Natural killer cell (primary cell): ENCODE results near the gene SYT10. TPM values are rescaled to one million over a fixed set of nuclear protein-coding genes. Genes with fewer than 3 reads are reported as not detected.

Source experiments
- ATAC-seq, 3 donors: fragments of 150-1000 bp in 2 of 3; fragments of 200-7000 bp in 1 of 3; cut with Tn5 transposase; 1 replicate in 1 of 3; 2 replicates in 2 of 3; pipeline ENCODE4 v1.10.0; 2021; ENCODE audit warnings: mild to moderate bottlenecking in 2 of 3, moderate library complexity in 2 of 3
- DNase-seq, 2 donors: peaks; one replicate each; pipeline versions ENCODE4 v3.0.0 to v3.0.0-alpha.2; 2013 to 2021; ENCODE audit warnings: mixed read lengths in 1 of 2
- H3K27ac ChIP-seq: one replicate; pipeline ENCODE4 v1.5.1; 2013; ENCODE audit warnings: mild to moderate bottlenecking, low read length
- H3K27me3 ChIP-seq: one replicate; pipeline ENCODE4 v1.6.1; 2013; ENCODE audit warnings: low read length; ENCODE audit not compliant: control insufficient read depth, insufficient read depth
- H3K36me3 ChIP-seq: one replicate; pipeline ENCODE4 v1.6.1; 2013; ENCODE audit warnings: low read length; ENCODE audit not compliant: control insufficient read depth, insufficient read depth
- H3K4me1 ChIP-seq: one replicate; pipeline ENCODE4 v1.6.1; 2013; ENCODE audit warnings: low read length; ENCODE audit not compliant: control insufficient read depth, insufficient read depth
- H3K4me3 ChIP-seq: one replicate; pipeline ENCODE4 v1.5.1; 2013; ENCODE audit warnings: low read length
- H3K9me3 ChIP-seq: one replicate; pipeline ENCODE4 v1.6.1; 2013; ENCODE audit warnings: low read length; ENCODE audit not compliant: control insufficient read depth, insufficient read depth
- H3K27ac Mint-ChIP-seq, 2 donors: one replicate each; pipeline ENCODE4 v1.8.0; 2022; ENCODE audit warnings: mild to moderate bottlenecking in 2 of 2, mixed read lengths in 2 of 2, moderate library complexity in 1 of 2
- H3K27me3 Mint-ChIP-seq, 2 donors: one replicate each; pipeline ENCODE4 v1.8.0; 2022; ENCODE audit warnings: low read depth in 2 of 2, mixed read lengths in 2 of 2
- H3K36me3 Mint-ChIP-seq: one replicate; pipeline ENCODE4 v1.8.0; 2022; ENCODE audit warnings: mixed read lengths
- H3K4me1 Mint-ChIP-seq, 2 donors: one replicate each; pipeline ENCODE4 v1.8.0; 2022; ENCODE audit warnings: mixed read lengths in 2 of 2
- H3K4me3 Mint-ChIP-seq: one replicate; pipeline ENCODE4 v1.8.0; 2022; ENCODE audit warnings: mild to moderate bottlenecking, moderate library complexity, mixed read lengths
- H3K9me3 Mint-ChIP-seq, 2 donors: one replicate each; pipeline ENCODE4 v1.8.0; 2022; ENCODE audit warnings: mixed read lengths in 2 of 2
- WGBS: methylation state at CpG from one replicate; pipeline ENCODE4 v1.1.7; 2013; ENCODE audit warnings: missing lambda C conversion rate; ENCODE audit not compliant: insufficient coverage; 5-methylcytosine and 5-hydroxymethylcytosine counted together
- intact Hi-C: fragments of 100-400 bp; cut with micrococcal nuclease; formaldehyde crosslinking; loops from one replicate; pipeline ENCODE4 v1.14.2; 2022
- total RNA-seq, 4 donors: library from RNA; stranded (reverse); fragments of 120-200 nt in 1 of 4; gene quantifications; one replicate each; pipeline versions ENCODE4 v1.2.3 to v1.2.4, GENCODE V29; 2013 to 2022
- TF ChIP-seq, protein P1 (sequence below): fragments of 200-600 bp; IDR thresholded peaks from one replicate; pipeline ENCODE4 v1.8.0; 2022; ENCODE audit warnings: antibody characterized with exemption

The SYT10 gene
- total RNA-seq, 3 donors from 2014 or later (not counting 1 experiment from before 2014, with no cell fraction given) = not detected

DNA sequence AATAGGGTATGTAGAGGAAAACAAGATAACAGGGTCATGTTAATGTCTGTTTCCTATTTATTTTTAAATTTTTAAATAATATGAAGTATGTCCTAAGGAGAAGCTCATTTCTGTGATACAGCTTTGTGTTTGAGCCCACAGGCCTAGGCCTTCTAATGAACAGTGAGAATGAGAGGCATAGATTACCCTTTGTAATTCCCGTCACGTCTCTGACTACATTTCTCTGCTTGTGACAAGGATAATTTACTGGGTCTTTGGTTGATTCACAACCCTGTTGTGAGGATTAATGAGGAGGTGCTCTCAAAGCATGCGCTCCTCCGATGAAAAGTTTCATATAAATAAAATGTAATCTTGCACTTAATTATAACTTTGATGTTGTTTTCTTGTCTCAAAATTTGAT is 56.1 kb downstream of the SYT10 start:
- Mint-ChIP-seq H3K9me3 (peaks cover 5 to 7% of the 10 kb centered on the region in 2 donors), H3K27ac (no peak overlapping the region), H3K4me1 (no peaks in the 10 kb centered on the region), H3K36me3 (no peaks in the 10 kb centered on the region), H3K4me3 (no peak overlapping the region), H3K27me3 (no peaks in the 10 kb centered on the region)
- Histone ChIP-seq H3K4me3 (no peak overlapping the region), H3K9me3 (no peaks in the 10 kb centered on the region), H3K27me3 (no peaks in the 10 kb centered on the region), H3K27ac (no peak overlapping the region), H3K36me3 (no peaks in the 10 kb centered on the region), H3K4me1 (no peaks in the 10 kb centered on the region)
- DNase-seq (no peak), ATAC-seq (no peak)
- 80% methylated on average over 3 of the region's 4 CpGs for WGBS
- TF ChIP-seq, protein P1, sequence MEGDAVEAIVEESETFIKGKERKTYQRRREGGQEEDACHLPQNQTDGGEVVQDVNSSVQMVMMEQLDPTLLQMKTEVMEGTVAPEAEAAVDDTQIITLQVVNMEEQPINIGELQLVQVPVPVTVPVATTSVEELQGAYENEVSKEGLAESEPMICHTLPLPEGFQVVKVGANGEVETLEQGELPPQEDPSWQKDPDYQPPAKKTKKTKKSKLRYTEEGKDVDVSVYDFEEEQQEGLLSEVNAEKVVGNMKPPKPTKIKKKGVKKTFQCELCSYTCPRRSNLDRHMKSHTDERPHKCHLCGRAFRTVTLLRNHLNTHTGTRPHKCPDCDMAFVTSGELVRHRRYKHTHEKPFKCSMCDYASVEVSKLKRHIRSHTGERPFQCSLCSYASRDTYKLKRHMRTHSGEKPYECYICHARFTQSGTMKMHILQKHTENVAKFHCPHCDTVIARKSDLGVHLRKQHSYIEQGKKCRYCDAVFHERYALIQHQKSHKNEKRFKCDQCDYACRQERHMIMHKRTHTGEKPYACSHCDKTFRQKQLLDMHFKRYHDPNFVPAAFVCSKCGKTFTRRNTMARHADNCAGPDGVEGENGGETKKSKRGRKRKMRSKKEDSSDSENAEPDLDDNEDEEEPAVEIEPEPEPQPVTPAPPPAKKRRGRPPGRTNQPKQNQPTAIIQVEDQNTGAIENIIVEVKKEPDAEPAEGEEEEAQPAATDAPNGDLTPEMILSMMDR = no peak
- intact Hi-C loops = no loop called here

DNA sequence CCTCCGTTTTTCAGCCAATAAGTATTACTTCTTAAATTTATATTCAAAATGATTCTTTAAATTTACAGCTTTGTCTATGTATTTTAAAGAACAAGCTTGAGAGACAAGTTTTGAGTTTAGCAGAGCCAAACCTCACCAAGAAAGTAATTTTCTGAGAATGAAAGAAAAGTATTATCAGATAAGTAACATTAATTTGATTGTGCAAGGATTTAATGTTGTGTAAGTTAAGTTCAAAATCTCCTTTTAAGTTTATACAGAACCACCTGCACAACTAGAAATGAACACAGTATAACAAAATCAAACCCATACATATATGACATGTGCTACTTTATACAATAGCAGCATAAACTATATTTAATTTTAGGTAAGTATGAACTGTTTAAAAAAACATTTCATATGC is 63.5 kb downstream of the SYT10 start:
- no peaks in the 10 kb centered on the region for H3K4me1 ChIP-seq
- ATAC-seq (no peak), DNase-seq (no peak)
- WGBS = 40% methylated on average over 1 of the region's 1 CpG
- Mint-ChIP-seq H3K36me3 (no peaks in the 10 kb centered on the region), H3K9me3 (no peaks in the 10 kb centered on the region), H3K27me3 (no peaks in the 10 kb centered on the region), H3K27ac (no peak overlapping the region), H3K4me1 (no peaks in the 10 kb centered on the region), H3K4me3 (no peak overlapping the region)
- intact Hi-C loops = no loop called here
- H3K27ac ChIP-seq = no peak overlapping the region
- TF ChIP-seq, protein P1 = no peak
- no peaks in the 10 kb centered on the region for H3K36me3 ChIP-seq
- H3K27me3 ChIP-seq = no peaks in the 10 kb centered on the region
- no peak overlapping the region for H3K4me3 ChIP-seq
- H3K9me3 ChIP-seq = no peaks in the 10 kb centered on the region

DNA sequence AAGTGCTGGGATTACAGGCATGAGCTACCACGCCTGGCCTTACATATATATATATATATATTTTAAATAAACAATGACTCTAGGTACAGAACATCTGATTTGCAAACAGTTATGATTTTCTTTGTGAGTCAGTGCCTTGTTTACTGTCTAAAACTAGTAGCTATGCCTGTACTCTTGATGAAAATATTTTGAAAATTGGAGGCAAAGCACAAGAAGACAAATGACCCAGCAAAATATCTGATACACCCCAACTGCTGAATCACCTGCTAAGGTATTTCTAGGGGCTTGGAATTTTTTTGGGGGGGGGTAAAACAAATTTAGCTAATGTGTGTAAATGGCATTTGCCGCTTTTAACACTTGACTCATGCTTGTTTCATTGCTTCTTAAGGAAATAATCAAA is 69.3 kb downstream of the SYT10 start:
- TF ChIP-seq, protein P1 = no peak

DNA sequence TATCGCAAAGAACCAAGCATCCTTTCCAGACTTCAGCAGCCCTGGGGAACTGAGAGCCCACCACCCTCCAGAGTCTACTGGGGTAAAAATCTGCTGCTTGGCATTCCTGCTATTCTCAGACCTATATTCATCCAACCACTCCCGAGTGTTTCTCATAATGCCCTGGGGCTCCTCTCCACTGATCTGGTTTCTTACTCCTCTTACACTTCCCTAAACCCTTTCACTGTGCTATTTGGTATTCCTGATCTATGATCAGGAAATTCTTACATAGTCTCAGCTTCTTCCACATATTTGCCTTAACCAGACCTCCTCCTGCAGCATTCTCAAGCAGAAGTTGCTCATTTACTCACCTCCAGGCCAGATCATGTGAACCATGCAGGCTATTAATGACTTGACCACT is 82.4 kb downstream of the SYT10 start:
- no peak for DNase-seq
- TF ChIP-seq, protein P1 = no peak
- Histone ChIP-seq H3K36me3 (no peaks in the 10 kb centered on the region), H3K4me1 (no peaks in the 10 kb centered on the region), H3K27ac (no peak overlapping the region), H3K4me3 (no peak overlapping the region), H3K9me3 (no peaks in the 10 kb centered on the region), H3K27me3 (no peaks in the 10 kb centered on the region)
- Mint-ChIP-seq H3K27ac (no peak overlapping the region), H3K36me3 (no peaks in the 10 kb centered on the region), H3K9me3 (peaks cover 0 to 7% of the 10 kb centered on the region in 2 donors), H3K4me3 (no peak overlapping the region), H3K27me3 (no peaks in the 10 kb centered on the region), H3K4me1 (no peaks in the 10 kb centered on the region)
- 84% methylated on average over 2 of the region's 2 CpGs for WGBS
- no peak for ATAC-seq
- intact Hi-C loops = no loop called here

More for the DNA sequence above, 69.3 kb downstream of the SYT10 start:
- Histone ChIP-seq H3K4me3 (no peak overlapping the region), H3K4me1 (no peaks in the 10 kb centered on the region), H3K27ac (no peak overlapping the region), H3K27me3 (no peaks in the 10 kb centered on the region), H3K36me3 (no peaks in the 10 kb centered on the region), H3K9me3 (no peaks in the 10 kb centered on the region)
- intact Hi-C loops = no loop called here
- H3K9me3 Mint-ChIP-seq = peaks cover 2% of the 10 kb centered on the region in 2 donors
- no CpG with 5 or more reads among the region's 2 CpGs for WGBS
- H3K27ac Mint-ChIP-seq = no peak overlapping the region
- DNase-seq = no peak
- H3K4me3 Mint-ChIP-seq = no peak overlapping the region
- H3K36me3 Mint-ChIP-seq = no peaks in the 10 kb centered on the region
- ATAC-seq = no peak
- no peaks in the 10 kb centered on the region for H3K27me3 Mint-ChIP-seq
- H3K4me1 Mint-ChIP-seq = no peaks in the 10 kb centered on the region
